ACC112 (cell line): Measurements from ENCODE around the gene CYP4X1.
"Not testable (repeated sequence)": the region's sequence is repeated elsewhere in the genome, so short reads cannot be mapped to it uniquely, and the experiment has no call there.

Experiments
- H2AFZ ChIP-seq: fragments of 200-600 bp; sonication (generic); one replicate; pipeline ENCODE4 v1.6.0; 2017; ENCODE audit warnings: antibody characterized with exemption, low read length; ENCODE audit not compliant: unreplicated experiment
- H3K27ac ChIP-seq: fragments of 200-600 bp; sonication (generic); 2 replicates; pipeline ENCODE4 v1.5.1; 2014; ENCODE audit warnings: low read depth, mild to moderate bottlenecking, antibody characterized with exemption, low read length, moderate library complexity
- H3K27me3 ChIP-seq: fragments of 200-600 bp; sonication (generic); 2 replicates; pipeline ENCODE4 v1.6.1; 2014; ENCODE audit warnings: mild to moderate bottlenecking, antibody characterized with exemption, low read length, moderate library complexity, mixed read lengths; ENCODE audit not compliant: insufficient read depth
- H3K36me3 ChIP-seq: fragments of 200-600 bp; sonication (generic); 2 replicates; pipeline ENCODE4 v1.6.1; 2016; ENCODE audit warnings: mild to moderate bottlenecking, antibody characterized with exemption, low read length, moderate library complexity, mixed read lengths; ENCODE audit not compliant: insufficient read depth
- H3K4me1 ChIP-seq: fragments of 200-600 bp; sonication (generic); one replicate; pipeline ENCODE4 v1.6.1; 2016; ENCODE audit warnings: low read length, mixed read lengths; ENCODE audit not compliant: insufficient read depth, unreplicated experiment, control insufficient read depth
- H3K4me3 ChIP-seq: fragments of 200-600 bp; sonication (generic); 2 replicates; pipeline ENCODE4 v1.5.1; 2014; ENCODE audit warnings: mild to moderate bottlenecking, low read depth, low read length
- H3K79me2 ChIP-seq: fragments of 200-600 bp; sonication (generic); one replicate; pipeline ENCODE4 v1.6.0; 2016; ENCODE audit warnings: low read length; ENCODE audit not compliant: control insufficient read depth, unreplicated experiment, insufficient read depth

The CYP4X1 gene

GRCh38 chr1:47089356-47089755, 65.9 kb downstream of the CYP4X1 start:
- not testable (repeated sequence) for H3K27ac ChIP-seq, H2AFZ ChIP-seq, H3K4me1 ChIP-seq, H3K36me3 ChIP-seq, H3K27me3 ChIP-seq, H3K4me3 ChIP-seq, H3K79me2 ChIP-seq

GRCh38 chr1:47091476-47091875, 68.0 kb downstream of the CYP4X1 start:
- H3K4me1 ChIP-seq, H3K79me2 ChIP-seq, H3K27me3 ChIP-seq, H3K27ac ChIP-seq, H3K4me3 ChIP-seq, H3K36me3 ChIP-seq, H2AFZ ChIP-seq: not testable (repeated sequence)
